DMS 273 (cell line): ENCODE results near the gene WDR33.

Source experiments
- DNase-seq: peaks from one replicate; lab custom pipeline; 2025; ENCODE audit not compliant: unreplicated experiment; lab: John Stamatoyannopoulos, UW

WDR33 gene

DNA sequence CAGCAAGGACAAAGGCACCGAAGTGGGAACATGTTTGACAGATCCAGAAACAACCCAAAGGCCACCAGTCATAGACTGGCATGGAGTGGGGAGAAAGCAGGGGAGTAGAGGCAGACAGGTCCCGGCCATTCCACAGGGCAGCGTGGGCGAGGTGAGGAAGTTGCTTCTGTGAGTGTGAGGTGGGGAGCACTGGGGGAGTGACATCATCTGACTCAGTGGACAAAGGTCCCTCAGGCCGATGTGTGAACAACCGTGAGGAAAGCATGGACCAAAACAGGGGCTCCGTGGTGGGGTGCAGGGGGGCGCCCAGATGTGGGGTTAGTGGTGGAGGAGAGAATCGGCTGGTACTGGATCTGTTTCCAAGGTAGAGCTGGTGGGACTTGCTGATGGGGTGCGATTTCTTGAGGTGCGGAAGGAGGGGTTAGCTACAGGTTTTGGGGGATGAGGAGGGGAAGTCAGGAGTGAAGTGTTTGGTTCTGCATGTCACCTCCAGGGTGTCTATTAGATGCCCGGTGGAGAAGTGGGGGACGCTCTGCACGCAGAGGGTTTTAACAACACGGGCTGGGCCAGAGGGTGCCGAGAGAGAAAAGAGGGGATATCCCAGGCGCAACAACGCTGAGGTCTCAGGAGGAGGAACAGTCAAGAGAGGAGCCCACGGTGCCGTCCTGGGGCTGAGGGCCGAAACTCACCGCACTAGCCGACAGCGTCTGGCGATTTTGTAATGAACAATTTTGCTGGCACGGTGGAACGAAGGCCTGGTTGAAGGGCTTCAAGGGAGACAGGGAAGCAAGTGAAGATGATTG is 112.2 kb downstream of the WDR33 start:
- DNase-seq: no peak

GRCh38 chr2:127697482-127698180 is 113.3 kb downstream of the WDR33 start:
- no peak for DNase-seq

DNA sequence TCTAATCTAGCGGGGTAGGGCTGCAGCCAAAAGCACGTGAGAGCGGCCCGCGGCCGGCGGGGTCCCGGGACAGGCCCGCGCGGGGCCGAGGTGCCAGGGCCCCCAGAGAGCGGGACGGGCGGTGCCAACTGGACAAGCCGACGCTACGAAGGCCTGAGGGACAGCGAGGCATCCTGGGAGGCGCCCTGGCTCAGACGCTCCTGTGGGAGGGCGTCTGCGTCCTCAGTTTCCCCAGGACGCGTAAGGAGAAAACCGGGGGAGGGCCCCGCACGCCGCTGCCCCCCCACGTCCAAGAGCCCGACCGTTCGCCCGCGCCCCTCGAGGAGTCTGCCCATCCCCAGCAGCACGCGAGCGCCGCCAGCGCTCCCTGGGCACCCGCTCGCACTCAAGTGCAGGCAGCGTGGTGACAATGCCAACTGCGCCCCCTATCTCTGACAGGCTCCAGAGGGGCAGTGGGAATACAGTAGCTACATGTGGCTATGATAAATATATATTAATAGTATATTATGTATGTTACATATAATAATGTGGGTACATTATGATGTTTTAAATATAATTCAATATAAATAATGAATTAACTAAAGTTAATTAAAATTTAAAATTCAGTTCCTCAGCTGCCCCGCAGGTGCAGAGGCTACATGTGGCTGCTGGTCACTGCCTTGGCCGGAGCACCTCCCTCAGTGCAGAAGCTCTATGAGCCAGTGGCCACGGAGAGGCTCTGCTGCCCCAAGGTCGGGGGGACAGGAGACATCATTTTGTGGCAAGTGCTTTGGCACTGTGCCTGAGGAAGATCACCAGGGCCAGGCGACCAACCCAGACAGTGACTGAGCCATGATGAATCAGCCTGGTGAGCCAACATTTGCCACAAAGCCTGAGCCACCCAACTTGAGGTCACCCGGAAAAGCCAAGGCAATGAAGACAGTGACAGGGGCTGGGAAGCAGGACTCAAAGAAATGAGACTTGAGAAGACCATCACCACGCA is 115.2 kb downstream of the WDR33 start:
- DNase-seq: peak; percentile 89

- DNase-seq: no peak
Observed at GRCh38 chr2:127694986-127695385, 116.0 kb downstream of the WDR33 start.

GRCh38 chr2:127690696-127691095 is 120.3 kb downstream of the WDR33 start:
- DNase-seq: no peak

DNA sequence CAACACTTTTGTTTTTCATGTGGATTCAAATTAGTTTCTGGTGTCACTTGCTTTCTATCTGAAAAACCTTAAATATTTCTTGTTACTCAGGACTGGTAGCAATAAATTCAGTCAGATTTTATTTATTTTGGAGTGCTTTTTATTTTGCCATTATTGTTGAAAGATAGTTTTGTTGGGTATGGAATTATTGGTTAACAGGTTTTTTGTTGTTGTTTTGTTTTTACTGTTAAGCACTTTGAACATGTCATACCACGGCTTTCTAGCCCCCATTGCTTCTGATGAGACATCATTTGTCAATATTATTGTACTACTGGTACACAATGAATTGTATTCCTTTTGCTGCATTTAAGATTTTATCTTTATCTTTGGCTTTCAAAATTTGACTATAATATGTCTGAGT is 122.6 kb downstream of the WDR33 start:
- no peak for DNase-seq

GRCh38 chr2:127685410-127686080 is 125.4 kb downstream of the WDR33 start:
- DNase-seq: no peak

- DNase-seq: no peak
Observed at GRCh38 chr2:127683757-127684156, 127.2 kb downstream of the WDR33 start.

GRCh38 chr2:127683056-127683455 is 127.9 kb downstream of the WDR33 start:
- DNase-seq: no peak

- DNase-seq: no peak
Observed at GRCh38 chr2:127681976-127682857, 128.8 kb downstream of the WDR33 start.

GRCh38 chr2:127681288-127681804 is 129.6 kb downstream of the WDR33 start:
- peak; percentile 68 for DNase-seq

DNA sequence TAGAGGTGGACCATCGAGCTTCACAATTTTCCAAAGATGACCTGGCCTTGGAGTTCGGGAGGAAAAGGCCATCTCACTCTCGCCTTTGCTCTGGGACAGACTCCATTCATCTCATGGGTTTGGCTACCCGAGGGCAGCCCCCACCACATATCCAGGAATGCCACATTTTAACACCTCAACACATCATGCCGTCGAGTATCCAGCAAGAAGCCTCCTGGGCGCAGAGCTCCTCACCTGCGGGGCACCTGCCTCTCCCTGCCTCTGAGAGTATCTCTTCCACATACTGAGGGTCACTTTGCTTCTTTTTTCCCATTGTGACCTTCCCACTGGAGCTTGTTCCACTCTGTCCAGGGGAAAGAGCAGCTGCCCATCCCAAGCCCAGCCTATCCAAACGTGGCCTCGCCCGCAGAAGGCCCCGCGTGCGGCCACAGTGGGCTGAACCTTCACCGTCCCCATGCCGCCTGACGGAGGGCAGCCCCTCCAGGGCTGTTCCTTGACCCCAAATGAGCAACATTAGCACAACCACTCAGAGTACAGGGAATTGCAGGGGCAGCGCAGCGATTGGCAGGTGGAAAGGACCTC is 130.2 kb downstream of the WDR33 start:
- DNase-seq: no peak

GRCh38 chr2:127679680-127680361 is 131.2 kb downstream of the WDR33 start:
- DNase-seq: no peak

- no peak for DNase-seq
Observed at GRCh38 chr2:127678991-127679390, 132.0 kb downstream of the WDR33 start.

DNA sequence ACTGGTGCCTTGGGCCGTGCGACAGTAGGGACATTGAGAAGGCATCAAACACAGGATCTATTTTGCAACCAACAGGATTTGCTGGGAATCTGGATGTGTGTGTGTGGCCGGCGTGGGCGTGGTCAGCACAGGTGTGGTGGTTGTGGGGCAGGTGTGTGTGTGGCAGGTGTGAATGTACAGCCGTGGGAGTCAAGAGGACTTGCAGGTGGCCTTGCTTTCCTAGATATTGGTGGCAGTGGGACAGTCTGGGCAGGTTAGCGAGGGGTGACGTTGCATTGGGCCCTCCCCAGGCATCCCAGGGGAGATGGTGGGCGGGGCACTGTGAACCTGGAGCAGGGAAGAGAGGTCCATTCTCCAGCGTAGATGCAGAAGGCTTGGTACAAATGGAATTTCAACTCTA is 132.4 kb downstream of the WDR33 start:
- DNase-seq: no peak

DNA sequence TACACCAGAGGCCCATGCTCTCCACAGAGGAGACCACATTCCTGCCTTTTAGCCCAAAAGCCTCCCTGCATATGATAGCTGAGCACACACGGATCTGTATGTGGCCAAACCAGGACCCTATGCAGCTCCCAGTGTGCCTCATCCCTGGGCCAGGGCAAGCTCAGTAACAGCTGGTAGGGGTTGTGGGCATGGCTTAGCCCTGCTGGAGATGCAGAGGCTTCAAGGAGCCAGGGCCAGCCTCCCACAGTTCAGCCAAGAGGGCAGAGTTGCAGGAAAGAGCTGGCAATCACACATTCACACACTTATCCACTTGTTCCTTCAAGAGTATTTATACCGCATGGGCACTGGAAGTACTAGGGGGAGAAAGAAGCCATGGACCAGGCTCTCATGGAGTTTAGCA is 134.1 kb downstream of the WDR33 start:
- DNase-seq: no peak

GRCh38 chr2:127675331-127676261 is 135.4 kb downstream of the WDR33 start, which contains the start of gene LIMS2:
TSS of gene LIMS2 (minus strand) at chr2:127675530. CDS start at chr2:127675024, 506 bp downstream.
- DNase-seq: peak; percentile 63
